Hematopoietic multipotent progenitor cell treated with erythropoietin and hydrocortisone succinate and interleukin-3 and kit ligand, for 8 days (in vitro differentiated cells): ENCODE results near the gene PAFAH1B2.
"Not testable (repeated sequence)": the region's sequence is repeated elsewhere in the genome, so short reads cannot be mapped to it uniquely, and the experiment has no call there.

Experiments used
- DNase-seq: peaks from one replicate; pipeline ENCODE4 v3.0.0-alpha.2; 2015

PAFAH1B2 gene

DNA sequence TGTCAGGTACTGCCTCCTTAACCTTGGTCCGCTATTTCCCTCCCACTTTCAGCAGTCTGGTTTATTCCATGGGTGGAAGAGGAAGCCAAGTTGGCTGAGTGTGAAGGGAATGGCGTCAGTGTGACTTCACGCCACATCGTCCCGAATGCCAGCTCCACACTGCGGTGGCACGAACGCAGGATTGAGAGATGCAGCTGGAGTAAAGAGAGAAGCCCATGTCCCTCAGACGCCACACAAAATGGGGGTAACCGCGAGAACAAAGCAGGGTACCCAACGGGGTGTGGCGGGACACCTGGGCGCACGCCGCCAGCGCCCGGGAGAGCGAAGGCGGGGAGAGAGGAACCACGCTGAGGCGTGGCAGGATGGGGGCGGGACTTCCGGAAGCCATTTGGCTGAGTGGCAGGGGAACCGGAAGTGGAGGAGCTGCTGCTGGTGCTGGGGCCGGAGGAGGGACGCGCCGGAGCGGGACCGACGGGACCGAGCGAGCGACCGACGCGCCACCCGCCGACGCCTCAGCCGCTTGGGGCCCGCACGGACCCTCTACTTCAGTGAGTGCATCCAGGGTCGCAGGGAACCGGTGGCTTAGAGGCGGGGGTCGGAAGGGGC is at the start of gene PAFAH1B2:
TSS of gene PAFAH1B2 (plus strand) at position 417 of the 606 bp plus-strand sequence. CDS start 8,161 bp downstream, outside the sequence.
- DNase-seq = peak; percentile 95

- DNase-seq = no peak
Measured at GRCh38 chr11:117094776-117095175, 49.3 kb upstream of the PAFAH1B2 start.

GRCh38 chr11:117095284-117096161 is 48.6 kb upstream of the PAFAH1B2 start:
- peak; percentile 82 for DNase-seq

- peak; percentile 55 for DNase-seq
Measured at GRCh38 chr11:117096201-117096991, 47.7 kb upstream of the PAFAH1B2 start.

DNA sequence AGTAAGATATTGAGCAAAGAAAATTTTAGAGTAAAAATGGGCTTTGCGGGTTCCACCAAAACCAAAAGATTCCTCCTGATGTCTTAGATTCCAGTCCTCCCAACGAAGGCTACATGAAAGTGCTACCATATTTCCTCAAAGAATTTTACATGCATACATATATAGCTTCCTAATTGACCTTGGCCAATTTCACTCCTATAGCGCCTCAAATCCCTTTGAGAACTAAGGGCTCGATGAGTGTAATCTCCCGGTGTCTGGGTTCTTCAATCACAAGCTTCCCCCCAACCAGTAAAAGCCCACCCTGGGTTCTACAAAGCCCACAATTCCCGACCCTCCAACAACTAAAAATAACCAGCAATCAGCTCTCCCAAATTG is 47.1 kb upstream of the PAFAH1B2 start:
- no peak for DNase-seq

DNA sequence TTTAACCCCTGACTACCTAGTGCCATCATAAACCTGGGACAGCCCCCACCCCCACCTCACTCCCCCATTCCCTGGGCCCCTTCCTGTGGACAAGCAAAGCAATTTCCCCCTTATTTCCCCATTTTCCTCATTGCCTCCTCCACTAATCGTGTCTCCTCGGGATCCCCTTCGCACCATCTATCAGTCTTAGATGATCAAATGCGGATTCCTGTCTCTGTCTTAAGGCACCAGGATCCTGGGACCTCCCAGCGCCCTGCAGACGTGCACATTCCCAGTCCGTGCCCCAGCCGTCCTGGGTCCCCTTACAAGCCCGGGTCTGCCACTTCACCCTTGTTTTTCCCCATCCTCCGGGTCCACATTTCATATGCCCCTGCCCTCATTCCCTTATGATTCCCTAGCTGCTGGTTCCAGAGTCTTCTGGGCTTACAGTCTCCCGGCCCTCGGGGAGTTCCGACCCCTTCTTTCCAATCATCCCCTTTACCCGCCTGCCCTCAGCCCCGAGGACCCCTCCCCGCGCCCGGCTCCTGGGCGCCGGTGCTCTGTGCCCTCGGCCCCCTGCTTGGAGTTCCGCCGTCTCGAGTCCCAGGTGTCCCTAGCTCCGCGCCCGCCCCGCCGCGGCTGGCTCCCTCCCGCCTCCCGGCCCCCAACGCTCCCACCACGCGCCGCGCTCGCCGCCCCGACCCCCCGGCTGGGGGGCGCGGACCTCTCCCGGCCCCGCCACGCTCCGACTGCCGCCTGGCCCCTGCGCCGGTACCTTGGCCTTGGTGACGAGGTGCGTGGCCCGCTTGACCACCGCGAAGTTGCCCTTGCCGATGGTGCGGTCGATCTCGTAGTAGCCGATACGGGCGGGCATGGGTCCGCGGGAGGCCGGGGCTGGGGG is 46.5 kb upstream of the PAFAH1B2 start:
- DNase-seq = no peak

DNA sequence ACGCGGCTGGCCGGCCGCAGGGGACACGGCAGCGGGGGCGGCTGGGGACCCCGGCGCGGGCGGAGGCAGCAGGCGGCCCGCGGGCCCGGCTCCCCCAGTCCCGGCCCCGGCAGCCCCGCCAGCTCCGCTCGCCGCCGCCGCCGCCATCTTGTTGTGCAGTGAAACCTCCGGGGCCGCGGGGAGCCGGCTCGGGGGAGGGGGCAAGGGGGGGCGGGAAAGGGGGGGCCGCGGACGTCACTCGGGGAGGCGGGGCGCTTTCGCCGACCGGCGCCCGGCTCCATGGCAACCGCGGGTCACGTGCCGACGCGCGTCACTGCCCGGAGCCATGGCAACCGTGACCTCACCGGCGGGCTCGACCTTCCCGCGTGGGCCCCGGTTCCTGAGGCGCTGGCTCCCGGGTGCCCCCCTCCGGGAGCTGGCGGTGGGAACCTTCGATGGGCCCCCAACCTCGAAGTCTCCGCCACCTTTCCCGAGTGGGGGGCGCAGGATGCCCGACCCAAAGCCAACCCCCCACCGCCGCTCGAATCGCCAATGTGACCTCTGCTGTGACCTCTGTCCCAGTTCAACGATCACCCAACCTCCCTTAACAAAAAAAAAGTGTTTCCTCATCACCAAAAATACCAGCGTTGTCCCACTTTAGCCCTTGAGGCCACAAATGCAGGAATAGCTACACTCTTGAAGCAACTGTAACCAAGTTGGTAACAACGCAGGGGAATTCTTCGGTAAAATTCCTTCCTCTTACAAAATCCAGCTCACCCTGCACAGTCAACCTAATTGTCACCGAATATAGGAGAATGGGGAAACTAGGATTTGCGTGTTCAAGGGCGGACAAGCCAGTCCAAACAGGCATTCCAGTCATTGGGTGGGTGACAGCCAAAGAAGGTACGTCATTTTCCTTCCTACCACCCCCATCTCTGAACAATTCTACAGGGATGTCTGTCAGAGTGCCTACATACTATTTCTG is 45.5 kb upstream of the PAFAH1B2 start, which contains the start of gene SIK3:
TSS of gene SIK3 (minus strand) at position 160 of the 964 bp plus-strand sequence. CDS start at position 147, 13 bp downstream.
- DNase-seq = peak; percentile 88

DNA sequence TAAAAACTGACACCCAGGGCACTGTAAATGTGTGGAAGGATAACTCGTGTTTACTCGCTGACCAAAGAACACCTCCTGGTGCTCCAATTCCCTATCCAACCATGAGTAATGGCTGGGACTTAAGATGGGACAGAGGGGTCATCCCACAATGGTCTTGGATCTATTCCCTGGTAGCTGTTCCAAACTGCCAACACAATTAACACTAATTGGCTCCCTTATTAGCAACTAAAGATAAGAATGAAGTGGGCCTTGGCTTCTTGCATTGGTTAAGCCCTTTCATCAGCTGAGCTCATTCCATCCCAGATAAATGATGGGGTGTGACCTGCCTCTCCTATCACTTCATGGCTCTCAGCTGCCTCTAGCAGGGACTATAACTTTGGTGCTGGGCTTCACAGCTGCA is 44.4 kb upstream of the PAFAH1B2 start:
- DNase-seq = peak; percentile 85

GRCh38 chr11:117100556-117100955 is 43.5 kb upstream of the PAFAH1B2 start:
- no peak for DNase-seq

DNA sequence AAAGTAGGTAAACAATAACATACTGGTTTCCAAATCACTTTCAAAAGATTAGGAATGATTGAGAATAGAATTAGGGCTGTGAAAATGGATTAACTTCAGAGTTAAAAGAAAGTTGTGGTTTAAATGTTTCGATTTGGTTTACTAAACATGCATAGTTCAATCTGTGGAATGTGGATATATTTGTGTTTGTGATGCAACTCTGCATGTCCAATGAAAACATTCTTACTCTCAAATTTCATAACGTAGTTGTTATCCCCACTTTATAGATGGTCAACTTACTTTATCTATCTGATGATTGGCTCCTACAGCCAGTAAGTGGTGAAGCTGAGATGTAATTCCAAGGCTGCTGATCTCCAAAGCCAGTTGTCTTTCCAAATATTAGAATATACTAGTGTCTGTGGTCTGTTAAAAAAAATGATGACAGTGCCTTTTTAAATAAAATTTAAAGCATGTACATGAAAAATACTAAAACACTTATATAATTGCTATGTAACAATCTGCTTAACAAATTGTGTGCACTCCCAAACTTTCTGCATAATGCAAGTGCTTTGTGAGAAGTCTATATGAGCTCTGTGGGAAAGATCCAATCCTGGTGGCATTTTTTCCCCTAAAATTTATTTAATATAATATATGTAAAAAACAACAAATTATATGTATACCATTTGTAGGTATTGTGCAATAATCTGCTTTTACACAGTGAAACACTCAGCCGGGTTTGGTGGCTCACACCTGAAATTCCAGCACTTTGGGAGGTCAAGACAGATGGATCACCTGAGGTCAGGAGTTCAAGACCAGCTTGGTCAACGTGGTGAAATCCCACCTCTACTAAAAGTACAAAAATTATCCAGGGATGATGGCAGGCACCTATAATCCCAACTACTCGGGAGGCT is 36.1 kb upstream of the PAFAH1B2 start:
- DNase-seq = no peak

DNA sequence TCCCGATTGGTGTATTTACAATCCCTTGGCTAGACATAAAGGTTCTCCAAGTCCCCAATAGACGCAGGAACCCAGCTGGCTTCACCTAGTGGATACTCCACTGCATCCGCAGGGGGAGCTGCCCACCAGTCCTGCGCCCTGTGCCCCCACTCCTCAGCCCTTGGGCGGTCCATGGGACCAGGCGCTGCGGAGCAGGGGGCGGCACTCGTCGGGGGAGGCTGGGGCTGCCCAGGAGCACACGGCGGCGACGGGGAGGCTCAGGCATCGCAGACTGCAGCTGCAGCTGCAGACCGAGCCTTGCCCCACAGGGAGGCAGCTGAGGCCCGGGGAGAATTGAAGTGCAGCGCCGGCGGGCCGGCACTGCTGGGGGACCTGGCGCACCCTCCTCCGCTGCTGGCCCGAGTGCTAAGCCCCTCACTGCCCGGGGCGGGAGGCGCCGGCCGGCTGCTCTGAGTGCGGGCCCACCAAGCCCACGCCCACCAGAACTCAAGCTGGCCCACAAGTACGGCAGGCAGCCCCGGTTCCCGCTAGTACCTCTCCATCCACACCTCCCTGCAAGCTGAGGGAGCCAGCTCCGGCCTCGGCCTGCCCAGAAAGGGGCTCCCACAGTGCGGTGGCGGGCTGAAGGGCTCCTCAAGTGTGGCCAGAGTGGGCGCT is 33.7 kb upstream of the PAFAH1B2 start:
- DNase-seq = no peak

- DNase-seq = not testable (repeated sequence)
Measured at GRCh38 chr11:117112497-117112896, 31.6 kb upstream of the PAFAH1B2 start.

DNA sequence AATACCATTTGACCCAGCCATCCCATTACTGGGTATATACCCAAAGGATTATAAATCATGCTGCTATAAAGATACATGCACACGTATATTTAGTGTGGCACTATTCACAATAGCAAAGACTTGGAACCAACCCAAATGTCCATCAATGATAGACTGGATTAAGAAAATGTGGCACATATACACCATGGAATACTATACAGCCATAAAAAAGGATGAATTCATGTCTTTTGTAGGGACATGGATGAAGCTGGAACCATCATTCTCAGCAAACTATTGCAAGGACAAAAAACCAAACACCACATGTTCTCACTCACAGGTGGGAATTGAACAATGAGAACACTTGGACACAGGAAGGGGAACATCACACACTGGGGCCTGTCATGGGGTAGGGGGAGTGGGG is 31.1 kb upstream of the PAFAH1B2 start:
- DNase-seq = not testable (repeated sequence)

DNA sequence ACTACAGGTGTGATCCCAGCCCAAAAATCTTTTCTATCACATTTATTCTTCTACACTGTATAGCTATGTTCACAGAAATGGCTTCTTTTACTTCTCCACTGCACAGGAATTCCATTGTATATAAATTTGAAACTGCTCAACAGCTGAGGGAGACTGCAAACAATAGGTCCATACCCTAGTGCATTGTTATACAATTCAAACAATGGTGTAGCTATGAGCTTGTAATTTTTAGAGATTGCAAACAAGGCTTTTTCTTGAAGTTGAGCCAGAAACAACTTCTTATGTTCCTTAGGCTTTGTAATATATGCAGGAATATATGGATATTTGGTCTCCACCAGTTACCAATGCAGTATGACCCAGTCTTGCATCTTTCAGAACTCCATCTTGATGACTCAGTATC is 26.4 kb upstream of the PAFAH1B2 start:
- DNase-seq = no peak

GRCh38 chr11:117121176-117121575 is 22.9 kb upstream of the PAFAH1B2 start:
- DNase-seq = no peak

GRCh38 chr11:117122556-117122955 is 21.5 kb upstream of the PAFAH1B2 start:
- no peak for DNase-seq

DNA sequence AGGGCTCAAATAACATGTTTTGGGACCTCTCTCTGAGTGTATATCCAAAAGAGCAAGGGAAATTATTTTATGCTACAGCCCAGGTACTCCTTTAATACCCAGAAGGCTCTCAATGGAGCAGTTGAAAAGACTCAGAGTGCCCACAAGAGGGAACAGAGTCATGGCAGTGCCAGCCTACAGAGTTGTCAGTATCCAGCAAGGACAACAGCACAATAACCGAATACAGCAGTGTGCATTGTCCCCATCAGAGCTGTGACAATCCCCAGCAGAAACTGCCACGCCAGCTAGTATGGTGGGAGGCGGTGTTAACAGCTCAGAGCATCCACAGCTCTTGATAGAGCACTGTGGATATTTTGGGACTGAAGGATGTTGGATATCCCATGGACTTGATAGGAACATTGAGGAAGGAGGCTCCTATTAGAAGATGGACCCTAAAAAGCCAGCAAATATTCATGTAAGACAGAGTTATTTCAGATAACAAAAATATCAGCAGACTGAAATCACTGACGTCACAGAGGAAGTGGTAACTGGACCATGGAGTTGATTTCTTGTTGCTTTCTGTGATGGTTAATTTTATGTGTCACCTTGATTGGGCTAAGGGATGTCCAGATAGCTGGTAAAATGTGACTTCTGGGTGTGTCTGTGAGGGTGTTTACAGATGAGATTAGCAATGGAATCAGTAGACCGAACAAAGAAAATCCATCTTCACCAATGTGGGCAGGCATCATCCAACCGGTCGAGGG is 17.7 kb upstream of the PAFAH1B2 start:
- no peak for DNase-seq

- DNase-seq = no peak
Measured at GRCh38 chr11:117127171-117127901, 16.8 kb upstream of the PAFAH1B2 start.
